CD14-positive monocyte (primary cell): ENCODE results near the gene LARP1B. TPM values are rescaled to one million over a fixed set of nuclear protein-coding genes. Genes with fewer than 3 reads are reported as not detected.

Experiments
- DNase-seq, 3 donors: peaks; one replicate each; pipeline ENCODE4 v3.0.0-alpha.2; 2011 to 2022
- H2AFZ ChIP-seq: 2 replicates; pipeline ENCODE4 v1.6.0; 2012; ENCODE audit warnings: mild to moderate bottlenecking, low read depth, low read length, inconsistent platforms; ENCODE audit not compliant: insufficient read depth, poor library complexity, severe bottlenecking
- H3K27ac ChIP-seq, 2 donors: 1 replicate in 1 of 2; 2 replicates in 1 of 2; pipeline ENCODE4 v1.5.1; 2012 to 2013; ENCODE audit warnings: low read length in 2 of 2, control low read depth in 1 of 2, inconsistent platforms in 1 of 2, low read depth in 1 of 2, mild to moderate bottlenecking in 1 of 2
- H3K27me3 ChIP-seq, 2 donors: one replicate each; pipeline versions ENCODE4 v1.6.0 to v1.6.1; 2011 to 2013; ENCODE audit warnings: low read length in 2 of 2; ENCODE audit not compliant: control insufficient read depth in 2 of 2, insufficient read depth in 2 of 2
- H3K36me3 ChIP-seq, 2 donors: replicated peaks in 1 of 2; 1 replicate in 1 of 2; 2 replicates in 1 of 2; pipeline versions ENCODE4 v1.5.1 to v1.6.1; 2012 to 2013; ENCODE audit warnings: low read length in 2 of 2, control low read depth in 1 of 2, inconsistent platforms in 1 of 2, mild to moderate bottlenecking in 1 of 2; ENCODE audit not compliant: insufficient read depth in 2 of 2, control insufficient read depth in 1 of 2
- H3K4me1 ChIP-seq, 2 donors: 1 replicate in 1 of 2; 2 replicates in 1 of 2; pipeline versions ENCODE4 v1.5.1 to v1.6.1; 2012 to 2013; ENCODE audit warnings: low read length in 2 of 2, control low read depth in 1 of 2, inconsistent platforms in 1 of 2, mild to moderate bottlenecking in 1 of 2, moderate library complexity in 1 of 2; ENCODE audit not compliant: insufficient read depth in 2 of 2, control insufficient read depth in 1 of 2
- H3K4me2 ChIP-seq: replicated peaks from 2 replicates; pipeline ENCODE3; 2012; ENCODE audit warnings: low read length, moderate library complexity, mild to moderate bottlenecking; ENCODE audit not compliant: poor library complexity, severe bottlenecking; ENCODE audit errors: extremely low read depth
- H3K4me3 ChIP-seq, 3 experiments: fragments of 200-600 bp in 1 of 3; sonication (generic) in 1 of 3; replicated peaks in 1 of 3; 1 replicate in 2 of 3; 2 replicates in 1 of 3; pipeline ENCODE4 v1.5.1; 2011 to 2013; ENCODE audit warnings: low read length in 3 of 3, mild to moderate bottlenecking in 3 of 3, control low read depth in 2 of 3, low read depth in 2 of 3, inconsistent platforms in 1 of 3, moderate library complexity in 1 of 3
- H3K79me2 ChIP-seq: 2 replicates; pipeline ENCODE4 v1.6.0; 2012; ENCODE audit warnings: mild to moderate bottlenecking, control low read depth, inconsistent platforms, low read length, moderate library complexity; ENCODE audit not compliant: insufficient read depth
- H3K9ac ChIP-seq: 2 replicates; pipeline ENCODE4 v1.6.0; 2017; ENCODE audit warnings: low read length, mild to moderate bottlenecking; ENCODE audit not compliant: insufficient read depth, poor library complexity, severe bottlenecking
- H3K9me3 ChIP-seq, 2 donors: replicated peaks in 1 of 2; 1 replicate in 1 of 2; 2 replicates in 1 of 2; pipeline versions ENCODE4 v1.5.1 to v1.6.1; 2012 to 2013; ENCODE audit warnings: low read length in 2 of 2, control low read depth in 1 of 2; ENCODE audit not compliant: control insufficient read depth in 1 of 2, insufficient read depth in 1 of 2
- H4K20me1 ChIP-seq: 2 replicates; pipeline ENCODE4 v1.6.0; 2012; ENCODE audit warnings: mild to moderate bottlenecking, low read length, control low read depth, moderate library complexity; ENCODE audit not compliant: insufficient read depth
- H3K27ac Mint-ChIP-seq, 7 donors: one replicate each; pipeline ENCODE4 v1.8.0; 2020; ENCODE audit warnings: mild to moderate bottlenecking in 7 of 7, mixed read lengths in 7 of 7, moderate library complexity in 6 of 7, inconsistent platforms in 2 of 7
- H3K27me3 Mint-ChIP-seq, 3 donors: one replicate each; pipeline ENCODE4 v1.8.0; 2021 to 2022; ENCODE audit warnings: low read depth in 3 of 3, mild to moderate bottlenecking in 3 of 3, mixed read lengths in 3 of 3, moderate library complexity in 3 of 3, inconsistent platforms in 1 of 3
- H3K36me3 Mint-ChIP-seq, 2 donors: one replicate each; pipeline ENCODE4 v1.8.0; 2020; ENCODE audit warnings: mixed read lengths in 2 of 2, inconsistent platforms in 1 of 2, mild to moderate bottlenecking in 1 of 2
- H3K4me1 Mint-ChIP-seq: one replicate; pipeline ENCODE4 v1.8.0; 2020; ENCODE audit warnings: mild to moderate bottlenecking, mixed read lengths
- H3K4me3 Mint-ChIP-seq, 2 donors: one replicate each; pipeline ENCODE4 v1.8.0; 2020; ENCODE audit warnings: mild to moderate bottlenecking in 2 of 2, mixed read lengths in 2 of 2, moderate library complexity in 1 of 2
- H3K9me3 Mint-ChIP-seq, 7 donors: one replicate each; pipeline ENCODE4 v1.8.0; 2020 to 2022; ENCODE audit warnings: mixed read lengths in 7 of 7, mild to moderate bottlenecking in 6 of 7, moderate library complexity in 6 of 7, inconsistent platforms in 2 of 7
- WGBS: methylation state at CpG from one replicate; pipeline ENCODE4 v1.1.5; 2013; ENCODE audit warnings: missing lambda C conversion rate; ENCODE audit not compliant: insufficient coverage; 5-methylcytosine and 5-hydroxymethylcytosine counted together
- intact Hi-C, 2 donors: fragments of 100-400 bp; cut with micrococcal nuclease; formaldehyde crosslinking; loops; one replicate each; pipeline versions ENCODE4 v1.15.0 to v1.15.1; 2023
- polyA plus RNA-seq, 3 donors: library from polyadenylated mRNA; depleted of rRNA in 1 of 3; unstranded in 2 of 3; stranded (reverse) in 1 of 3; fragments of 300-500 nt in 2 of 3; fragments of >200 nt in 1 of 3; fragmentation: Illumina TruSeq in 2 of 3; gene quantifications; 1 replicate in 2 of 3; 2 replicates in 1 of 3; pipeline ENCODE4 v1.2.3, GENCODE V29; 2012 to 2021
- TF ChIP-seq, protein P1 (sequence below): fragments of 200-600 bp; IDR thresholded peaks from one replicate; pipeline ENCODE4 v1.8.0; 2022; ENCODE audit warnings: antibody characterized with exemption, mild to moderate bottlenecking

LARP1B gene
- polyA plus RNA-seq, 3 donors = 3.0 to 5.7 (median 3.7) TPM

DNA sequence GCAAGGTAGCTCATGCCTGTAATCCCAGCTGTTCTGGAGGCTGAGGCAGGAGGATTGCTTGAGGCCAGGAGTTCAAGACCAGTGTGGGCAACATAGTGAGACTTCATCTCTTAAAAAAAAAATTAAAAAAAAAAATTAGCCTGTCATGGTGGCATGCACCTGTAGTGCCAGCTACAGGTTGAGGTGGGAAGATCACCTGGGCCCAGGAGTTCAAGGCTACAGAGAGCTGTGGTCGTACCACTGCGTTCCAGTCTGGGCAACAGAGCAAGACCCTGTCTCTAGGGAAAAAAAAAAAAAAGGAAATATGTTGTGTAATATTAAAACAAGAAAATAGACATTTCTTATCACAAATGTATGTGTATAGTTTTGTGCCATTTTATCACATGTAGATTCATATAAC lies 97.8 kb downstream of the LARP1B start:
- no peak overlapping the region for H3K27ac Mint-ChIP-seq
- no peak overlapping the region for H3K4me3 ChIP-seq
- intact Hi-C loops = no loop called here
- H3K4me2 ChIP-seq = no peak overlapping the region
- H3K9me3 ChIP-seq = peaks cover 14 to 17% of the 10 kb centered on the region in 2 donors
- no peaks in the 10 kb centered on the region for H4K20me1 ChIP-seq
- no peak overlapping the region for H2AFZ ChIP-seq
- H3K9ac ChIP-seq = no peak overlapping the region
- TF ChIP-seq, protein P1, sequence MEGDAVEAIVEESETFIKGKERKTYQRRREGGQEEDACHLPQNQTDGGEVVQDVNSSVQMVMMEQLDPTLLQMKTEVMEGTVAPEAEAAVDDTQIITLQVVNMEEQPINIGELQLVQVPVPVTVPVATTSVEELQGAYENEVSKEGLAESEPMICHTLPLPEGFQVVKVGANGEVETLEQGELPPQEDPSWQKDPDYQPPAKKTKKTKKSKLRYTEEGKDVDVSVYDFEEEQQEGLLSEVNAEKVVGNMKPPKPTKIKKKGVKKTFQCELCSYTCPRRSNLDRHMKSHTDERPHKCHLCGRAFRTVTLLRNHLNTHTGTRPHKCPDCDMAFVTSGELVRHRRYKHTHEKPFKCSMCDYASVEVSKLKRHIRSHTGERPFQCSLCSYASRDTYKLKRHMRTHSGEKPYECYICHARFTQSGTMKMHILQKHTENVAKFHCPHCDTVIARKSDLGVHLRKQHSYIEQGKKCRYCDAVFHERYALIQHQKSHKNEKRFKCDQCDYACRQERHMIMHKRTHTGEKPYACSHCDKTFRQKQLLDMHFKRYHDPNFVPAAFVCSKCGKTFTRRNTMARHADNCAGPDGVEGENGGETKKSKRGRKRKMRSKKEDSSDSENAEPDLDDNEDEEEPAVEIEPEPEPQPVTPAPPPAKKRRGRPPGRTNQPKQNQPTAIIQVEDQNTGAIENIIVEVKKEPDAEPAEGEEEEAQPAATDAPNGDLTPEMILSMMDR = no peak
- no peak overlapping the region for H3K27ac ChIP-seq
- peaks cover 10 to 20% of the 10 kb centered on the region in 2 donors for H3K36me3 Mint-ChIP-seq
- no peaks in the 10 kb centered on the region for H3K79me2 ChIP-seq
- no peak for DNase-seq
- peaks cover 13 to 22% (median 19%) of the 10 kb centered on the region in 7 donors for H3K9me3 Mint-ChIP-seq
- H3K36me3 ChIP-seq = no peaks in the 10 kb centered on the region
- no CpG with 5 or more reads among the region's 2 CpGs for WGBS
- H3K27me3 Mint-ChIP-seq = no peaks in the 10 kb centered on the region
- no peak overlapping the region for H3K4me3 Mint-ChIP-seq
- H3K27me3 ChIP-seq = no peaks in the 10 kb centered on the region
- peaks cover 26% of the 10 kb centered on the region for H3K4me1 Mint-ChIP-seq
- peaks cover 11 to 14% of the 10 kb centered on the region in 2 donors for H3K4me1 ChIP-seq

DNA sequence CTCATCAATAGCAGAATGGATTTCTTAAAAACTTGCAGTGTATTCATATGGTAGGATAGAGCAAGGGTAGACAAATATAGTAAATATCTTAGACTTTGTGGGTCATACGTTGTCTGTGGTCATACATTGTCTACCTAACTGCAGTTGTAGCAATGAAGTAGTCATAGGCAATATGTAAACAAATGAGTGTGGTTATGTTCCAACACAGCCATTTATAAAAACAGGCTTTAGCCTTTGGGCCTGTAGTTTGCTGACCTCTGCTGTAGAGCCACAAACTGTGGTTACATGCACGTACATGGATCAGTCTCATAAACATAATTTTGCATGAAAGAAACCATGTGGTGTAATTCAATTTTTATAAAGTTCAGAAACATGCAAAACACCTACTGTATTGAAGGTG lies 98.9 kb downstream of the LARP1B start:
- Mint-ChIP-seq H3K36me3 (peaks cover 10 to 13% of the 10 kb centered on the region in 2 donors), H3K4me3 (no peak overlapping the region), H3K4me1 (peaks cover 26% of the 10 kb centered on the region), H3K27me3 (no peaks in the 10 kb centered on the region), H3K27ac (no peak overlapping the region), H3K9me3 (peaks cover 11 to 22% (median 19%) of the 10 kb centered on the region in 7 donors)
- no peak overlapping the region for H3K4me3 ChIP-seq
- no peaks in the 10 kb centered on the region for H3K36me3 ChIP-seq
- no peaks in the 10 kb centered on the region for H4K20me1 ChIP-seq
- no CpG with 5 or more reads among the region's 2 CpGs for WGBS
- no peak overlapping the region for H3K4me2 ChIP-seq
- peaks cover 11 to 14% of the 10 kb centered on the region in 2 donors for H3K4me1 ChIP-seq
- no peak overlapping the region for H2AFZ ChIP-seq
- no peak for DNase-seq
- no peak overlapping the region for H3K9ac ChIP-seq
- intact Hi-C loops = no loop called here
- TF ChIP-seq, protein P1 = no peak
- H3K27ac ChIP-seq = no peak overlapping the region
- H3K79me2 ChIP-seq = no peaks in the 10 kb centered on the region
- no peaks in the 10 kb centered on the region for H3K27me3 ChIP-seq
- peaks cover 14 to 17% of the 10 kb centered on the region in 2 donors for H3K9me3 ChIP-seq
